Astrocyte (in vitro differentiated cells and primary cell): ENCODE results near the gene ENG.

Experiments used
- CTCF ChIP-seq: IDR thresholded peaks from 2 replicates; pipeline ENCODE4 v1.5.1; 2011; ENCODE audit warnings: low read depth, mild to moderate bottlenecking, inconsistent platforms, low read length, moderate library complexity; ENCODE audit not compliant: insufficient read depth
- EZH2 ChIP-seq: IDR thresholded peaks from 2 replicates; pipeline ENCODE4 v1.6.1; 2012; ENCODE audit warnings: mild to moderate bottlenecking, low read length, inconsistent platforms; ENCODE audit not compliant: insufficient read depth

- no peak for TF ChIP-seq CTCF
- TF ChIP-seq EZH2 = no peak
Measured at GRCh38 chr9:127890053-127890452, 35.6 kb upstream of the ENG start.
